IMR-90 (cell line): ENCODE measurements around the gene DHDH. TPM values are rescaled to one million over a fixed set of nuclear protein-coding genes. Genes with fewer than 3 reads are reported as not detected.
A peak's percentile ranks its signal among the peaks of the same experiment; 100 is the strongest.

Source experiments
- ATAC-seq: fragments of 200-7000 bp; cut with Tn5 transposase; 2 replicates; pipeline ENCODE4 v1.9.1; 2020; ENCODE audit warnings: low read depth, mild to moderate bottlenecking, moderate library complexity
- BruUV-seq: library from RNA; stranded (reverse); fragments of 400-500 nt; replicated peaks from 2 replicates; lab custom pipeline; 2021; lab: Mats Ljungman, UMichigan
- CTCF ChIA-PET: fragments of 300-600 bp; formaldehyde crosslinking; extraction: SDS; loops from one replicate; lab custom pipeline; 2021; ENCODE audit warnings: antibody characterized with exemption; lab: Yijun Ruan, JAX
- POLR2A ChIA-PET: fragments of 300-600 bp; sonication (Branson Sonifier 250); formaldehyde crosslinking; loops from one replicate; lab custom pipeline; 2022; ENCODE audit warnings: antibody characterized with exemption; ENCODE audit not compliant: unreplicated experiment; lab: Charles Lee
- DNase-seq: peaks from one replicate; pipeline ENCODE4 v3.0.0; 2013
- H2AFZ ChIP-seq: replicated peaks from 2 replicates; pipeline ENCODE3; 2013; ENCODE audit warnings: low read length, mild to moderate bottlenecking; ENCODE audit not compliant: poor library complexity
- H2AK5ac ChIP-seq: 2 replicates; pipeline ENCODE4 v1.6.1; 2013; ENCODE audit warnings: low read depth, low read length, inconsistent platforms
- H2AK9ac ChIP-seq: replicated peaks from 2 replicates; pipeline ENCODE3; 2013; ENCODE audit warnings: mild to moderate bottlenecking, low read depth, low read length, moderate library complexity; ENCODE audit not compliant: poor library complexity
- H2BK120ac ChIP-seq: 2 replicates; pipeline ENCODE4 v1.6.1; 2013; ENCODE audit warnings: low read depth, low read length, inconsistent platforms
- H2BK15ac ChIP-seq: 3 replicates; pipeline ENCODE4 v1.6.1; 2013; ENCODE audit warnings: low read depth, low read length, inconsistent platforms
- H2BK20ac ChIP-seq: 2 replicates; pipeline ENCODE4 v1.6.1; 2013; ENCODE audit warnings: low read depth, mild to moderate bottlenecking, inconsistent platforms, low read length, moderate library complexity
- H2BK5ac ChIP-seq: 2 replicates; pipeline ENCODE4 v1.6.1; 2013; ENCODE audit warnings: mild to moderate bottlenecking, low read depth, low read length, inconsistent platforms; ENCODE audit not compliant: poor library complexity, severe bottlenecking
- H3K14ac ChIP-seq: replicated peaks from 2 replicates; pipeline ENCODE4 v1.6.1; 2013; ENCODE audit warnings: low read depth, low read length, inconsistent platforms
- H3K18ac ChIP-seq: 2 replicates; pipeline ENCODE4 v1.6.1; 2013; ENCODE audit warnings: low read depth, low read length, control low read depth
- H3K23ac ChIP-seq: 2 replicates; pipeline ENCODE4 v1.6.1; 2013; ENCODE audit warnings: low read depth, low read length, inconsistent platforms
- H3K27ac ChIP-seq: 2 replicates; pipeline ENCODE4 v1.5.1; 2013; ENCODE audit warnings: mild to moderate bottlenecking, control low read depth, low read length; ENCODE audit not compliant: insufficient read depth
- H3K27me3 ChIP-seq: 2 replicates; pipeline ENCODE4 v1.6.1; 2013; ENCODE audit warnings: low read length; ENCODE audit not compliant: control insufficient read depth, insufficient read depth
- H3K36me3 ChIP-seq: 2 replicates; pipeline ENCODE4 v1.6.1; 2013; ENCODE audit warnings: low read length, mixed read lengths; ENCODE audit not compliant: control insufficient read depth, insufficient read depth
- H3K4ac ChIP-seq: 2 replicates; pipeline ENCODE4 v1.6.1; 2013; ENCODE audit warnings: low read depth, low read length, inconsistent platforms
- H3K4me1 ChIP-seq: 2 replicates; pipeline ENCODE4 v1.6.1; 2013; ENCODE audit warnings: low read length, mixed read lengths; ENCODE audit not compliant: control insufficient read depth, insufficient read depth
- H3K4me2 ChIP-seq: 2 replicates; pipeline ENCODE4 v1.6.1; 2013; ENCODE audit warnings: low read depth, mild to moderate bottlenecking, control low read depth, low read length, moderate library complexity
- H3K4me3 ChIP-seq: 2 replicates; pipeline ENCODE4 v1.5.1; 2013; ENCODE audit warnings: low read depth, mild to moderate bottlenecking, control low read depth, low read length, moderate library complexity; ENCODE audit not compliant: insufficient read depth
- H3K56ac ChIP-seq: 2 replicates; pipeline ENCODE4 v1.6.1; 2013; ENCODE audit warnings: low read length, inconsistent platforms; ENCODE audit not compliant: insufficient read depth; ENCODE audit errors: extremely low read depth
- H3K79me1 ChIP-seq, 2 experiments: 2 replicates each; pipeline ENCODE4 v1.6.1; 2013; ENCODE audit warnings: low read length in 2 of 2, inconsistent platforms in 1 of 2, low read depth in 1 of 2
- H3K9ac ChIP-seq: 2 replicates; pipeline ENCODE4 v1.6.1; 2013; ENCODE audit warnings: low read depth, low read length, control low read depth
- H3K9me1 ChIP-seq: 2 replicates; pipeline ENCODE4 v1.6.1; 2013; ENCODE audit warnings: low read length, inconsistent platforms; ENCODE audit not compliant: insufficient read depth
- H3K9me3 ChIP-seq: 2 replicates; pipeline ENCODE4 v1.6.1; 2013; ENCODE audit warnings: low read length; ENCODE audit not compliant: control insufficient read depth, insufficient read depth
- H4K20me1 ChIP-seq: 2 replicates; pipeline ENCODE4 v1.6.1; 2013; ENCODE audit warnings: low read length, inconsistent platforms; ENCODE audit not compliant: insufficient read depth
- H4K5ac ChIP-seq: 2 replicates; pipeline ENCODE4 v1.6.1; 2013; ENCODE audit warnings: mild to moderate bottlenecking, low read depth, low read length, control low read depth
- H4K8ac ChIP-seq, 2 experiments: 2 replicates each; pipeline ENCODE4 v1.6.1; 2013; ENCODE audit warnings: low read depth in 2 of 2, low read length in 2 of 2, control low read depth in 1 of 2, inconsistent platforms in 1 of 2
- H4K91ac ChIP-seq: 2 replicates; pipeline ENCODE4 v1.6.1; 2013; ENCODE audit warnings: low read depth, low read length, inconsistent platforms; ENCODE audit not compliant: insufficient read depth
- BHLHE40 ChIP-seq: fragments of 150-350 bp; IDR thresholded peaks from 2 replicates; pipeline ENCODE4 v1.6.1; 2016; ENCODE audit warnings: mild to moderate bottlenecking, low read depth, low read length
- CEBPB ChIP-seq: IDR thresholded peaks from 2 replicates; pipeline ENCODE4 v1.6.1; 2012; ENCODE audit warnings: low read depth, low read length, improper control_type of control experiment
- CHD1 ChIP-seq: IDR thresholded peaks from 2 replicates; pipeline ENCODE4 v1.6.1; 2012; ENCODE audit warnings: low read depth, low read length, improper control_type of control experiment
- ELK1 ChIP-seq: fragments of 150-350 bp; IDR thresholded peaks from 2 replicates; pipeline ENCODE4 v1.6.1; 2016; ENCODE audit warnings: low read depth, mild to moderate bottlenecking, low read length, moderate library complexity, borderline replicate concordance
- MAZ ChIP-seq: IDR thresholded peaks from 2 replicates; pipeline ENCODE4 v1.6.1; 2012; ENCODE audit warnings: low read depth, mild to moderate bottlenecking, low read length, improper control_type of control experiment, moderate library complexity, borderline replicate concordance
- MXI1 ChIP-seq: IDR thresholded peaks from 2 replicates; pipeline ENCODE4 v1.6.1; 2012; ENCODE audit warnings: low read depth, mild to moderate bottlenecking, low read length, moderate library complexity, borderline replicate concordance
- NFE2L2 ChIP-seq: fragments of 150-350 bp; IDR thresholded peaks from 2 replicates; pipeline ENCODE4 v1.6.1; 2016; ENCODE audit warnings: low read depth, mild to moderate bottlenecking, low read length
- POLR2A ChIP-seq: IDR thresholded peaks from 2 replicates; pipeline ENCODE4 v1.6.1; 2012; ENCODE audit warnings: mild to moderate bottlenecking, low read depth, low read length
- RAD21 ChIP-seq: IDR thresholded peaks from 2 replicates; pipeline ENCODE4 v1.6.1; 2012; ENCODE audit warnings: low read length, improper control_type of control experiment
- RCOR1 ChIP-seq: IDR thresholded peaks from 2 replicates; pipeline ENCODE4 v1.6.1; 2012; ENCODE audit warnings: mild to moderate bottlenecking, low read length, improper control_type of control experiment; ENCODE audit not compliant: insufficient replicate concordance
- WGBS, 2 experiments: methylation state at CpG; one replicate each; pipeline versions ENCODE4 v1.1.5 to v1.1.7; 2013; ENCODE audit warnings: missing lambda C conversion rate in 2 of 2; ENCODE audit not compliant: insufficient read length in 1 of 2; ENCODE audit errors: extremely low coverage in 2 of 2; 5-methylcytosine and 5-hydroxymethylcytosine counted together
- dilution Hi-C: fragments of 300-500 bp; cut with HindIII; formaldehyde crosslinking; loops from one replicate; pipeline ENCODE4 v1.14.3; 2018; ENCODE audit warnings: low sequenced_read_pairs; ENCODE audit not compliant: unreplicated experiment
- in situ Hi-C: fragments of 300-500 bp; cut with MboI; formaldehyde crosslinking; loops from 3 replicates; pipeline ENCODE4 v1.14.3; 2019; ENCODE audit warnings: low sequenced_read_pairs, inconsistent platforms, mixed read lengths
- intact Hi-C: fragments of 100-400 bp; cut with micrococcal nuclease; formaldehyde crosslinking; loops from 2 replicates; pipeline ENCODE4 v1.10.0; 2022
- polyA plus RNA-seq, 3 experiments: library from polyadenylated mRNA; depleted of rRNA; stranded (reverse); fragments of >200 nt; gene quantifications; 2 replicates each; pipeline ENCODE4 v1.2.3, GENCODE V29; 2012; ENCODE audit warnings: low replicate concordance in 1 of 3
- total RNA-seq: library from RNA; depleted of rRNA; stranded (reverse); fragments of >200 nt; gene quantifications from 2 replicates; pipeline ENCODE4 v1.2.3, GENCODE V29; 2012

Gene DHDH
- total and polyA plus RNA-seq, 2 of the 4 experiments (the other 2 are of a cell fraction): 0.36 to 0.53 TPM

GRCh38 chr19:48990400-48990799 lies 56.9 kb downstream of the DHDH start:
- H3K14ac ChIP-seq: no peak overlapping the region
- no peak overlapping the region for H2BK120ac ChIP-seq
- no peak overlapping the region for H3K4me2 ChIP-seq
- ATAC-seq (no peak), DNase-seq (no peak)
- H3K36me3 ChIP-seq: peaks cover 36% of the 10 kb centered on the region
- no peak overlapping the region for H2AK9ac ChIP-seq
- POLR2A ChIA-PET: no interaction called here
- TF ChIP-seq RCOR1: no peak
- TF ChIP-seq POLR2A: no peak
- TF ChIP-seq BHLHE40: no peak
- TF ChIP-seq CEBPB: no peak
- no peak for TF ChIP-seq ELK1
- no peak for TF ChIP-seq NFE2L2
- no peak for TF ChIP-seq MAZ
- TF ChIP-seq CHD1: no peak
- TF ChIP-seq RAD21: no peak
- no peak for TF ChIP-seq MXI1
- peaks cover 12% of the 10 kb centered on the region for H3K4me1 ChIP-seq
- H3K4ac ChIP-seq: no peak overlapping the region
- peak overlapping the region; percentile 13; the same call in 1 of the 2 replicates for H2AK5ac ChIP-seq
- H3K18ac ChIP-seq: no peak overlapping the region
- H3K56ac ChIP-seq: no peak overlapping the region
- H3K9ac ChIP-seq: no peak overlapping the region
- H4K8ac ChIP-seq: no peak overlapping the region
- BruUV-seq: no TSS peak
- H3K79me1 ChIP-seq: peaks cover 21 to 78% of the 10 kb centered on the region in 2 experiments
- no peak overlapping the region for H3K27ac ChIP-seq
- intact Hi-C loops (loop anchor here (5.0 to 10.0 kb wide), 3 partner anchors 67 to 214 kb away; partner anchors contain the start of genes CGB7 and KCNA7), in situ Hi-C loops (no loop called here), dilution Hi-C loops (no loop called here)
- H3K4me3 ChIP-seq: no peak overlapping the region
- no peak overlapping the region for H3K23ac ChIP-seq
- no peak overlapping the region for H2BK5ac ChIP-seq
- peaks cover 7% of the 10 kb centered on the region; the same call in 1 of the 2 replicates for H3K9me1 ChIP-seq
- no peak overlapping the region for H2AFZ ChIP-seq
- H2BK20ac ChIP-seq: no peak overlapping the region
- H4K20me1 ChIP-seq: peaks cover 28% of the 10 kb centered on the region
- 51% methylated on average over 2 of the region's 4 CpGs; no CpG with 5 or more reads in 1 of the 2 experiments for WGBS, 2 experiments
- H3K27me3 ChIP-seq: no peaks in the 10 kb centered on the region
- H4K5ac ChIP-seq: no peak overlapping the region
- CTCF ChIA-PET: interaction anchor here (1.0 kb wide), 1 partner anchor 9 kb away, joined by 4 read pairs; no protein-coding TSS in a partner anchor
- H2BK15ac ChIP-seq: no peak overlapping the region
- no peak overlapping the region for H4K91ac ChIP-seq
- no peaks in the 10 kb centered on the region for H3K9me3 ChIP-seq
